ENCODE results near the gene MATR3. TPM values are rescaled to one million over a fixed set of nuclear protein-coding genes. Genes with fewer than 3 reads are reported as not detected.
"Not testable (repeated sequence)": the region's sequence is repeated elsewhere in the genome, so short reads cannot be mapped to it uniquely, and the experiment has no call there.

Gene MATR3
- total and polyA plus RNA-seq, 2 experiments from 2014 or later = 293 to 344 TPM

GRCh38 chr5:139343476-139343875, 49.9 kb downstream of the MATR3 start:
- DNase-seq (ENCODE audit: low read depth in 1 of 2, low spot score in 1 of 2) = no peak
- H3K36me3 ChIP-seq = no peaks in the 10 kb centered on the region
- no peaks in the 10 kb centered on the region for H3K27me3 ChIP-seq
- H3K9me3 ChIP-seq (ENCODE audit: low read depth) = no peaks in the 10 kb centered on the region
- H3K4me1 ChIP-seq (ENCODE audit: low read depth) = peaks cover 12% of the 10 kb centered on the region
- TF ChIP-seq CTCF (IDR thresholded peaks at IDR 0.05; ENCODE audit: low read depth, low read length) = no peak
- H3K4me3 ChIP-seq = peak overlapping the region; percentile 75
- peak overlapping the region; percentile 98 for H3K27ac ChIP-seq

DNA sequence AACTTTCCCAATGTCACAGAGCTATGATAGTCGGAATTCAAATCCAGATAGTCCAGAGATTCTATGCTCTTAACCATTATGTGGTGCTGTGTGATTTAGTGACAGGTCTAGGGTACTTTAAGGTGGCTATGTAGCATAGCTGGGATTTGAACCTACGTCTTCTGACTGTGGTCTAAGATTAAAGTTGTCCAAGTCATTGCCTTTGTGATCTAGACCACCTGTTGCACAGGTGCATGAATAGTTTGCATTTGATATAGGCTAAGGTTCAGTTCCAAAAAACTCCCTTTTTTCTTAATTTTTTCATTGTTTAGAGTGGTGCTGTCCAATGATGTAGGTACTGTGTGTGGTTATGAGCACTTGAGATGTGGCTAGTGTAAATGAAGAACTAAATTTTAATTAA, 50.6 kb downstream of the MATR3 start:
- Histone ChIP-seq H3K4me1 (ENCODE audit: low read depth) (peaks cover 12% of the 10 kb centered on the region), H3K36me3 (no peaks in the 10 kb centered on the region), H3K9me3 (ENCODE audit: low read depth) (no peaks in the 10 kb centered on the region), H3K27ac (no peak overlapping the region), H3K4me3 (no peak overlapping the region), H3K27me3 (no peaks in the 10 kb centered on the region)
- no peak for DNase-seq (ENCODE audit: low read depth in 1 of 2, low spot score in 1 of 2)
- no peak for TF ChIP-seq CTCF (IDR thresholded peaks at IDR 0.05; ENCODE audit: low read depth, low read length)

DNA sequence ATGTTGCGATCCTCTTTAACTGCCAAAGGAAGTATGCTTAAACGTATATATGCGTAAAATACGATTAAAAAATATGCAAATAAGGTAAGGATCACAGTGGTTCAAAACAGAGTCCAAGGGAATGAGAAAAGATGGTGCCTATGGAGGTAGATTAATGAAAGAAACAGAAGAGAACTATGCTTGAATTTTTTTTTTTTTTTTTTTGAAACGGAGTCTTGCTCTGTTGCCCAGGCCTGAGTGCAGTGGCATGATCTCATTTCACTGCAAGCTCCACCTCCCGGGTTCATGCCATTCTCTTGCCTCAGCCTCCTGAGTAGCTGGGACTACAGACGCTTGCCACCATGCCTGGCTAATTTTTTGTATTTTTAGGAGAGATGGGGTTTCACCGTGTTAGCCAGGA, 51.9 kb downstream of the MATR3 start:
- H3K27ac ChIP-seq; H3K36me3 ChIP-seq; DNase-seq (ENCODE audit: low read depth in 1 of 2, low spot score in 1 of 2); H3K4me3 ChIP-seq; H3K27me3 ChIP-seq; H3K9me3 ChIP-seq (ENCODE audit: low read depth): not testable (repeated sequence)
- peaks cover 12% of the 10 kb centered on the region for H3K4me1 ChIP-seq (ENCODE audit: low read depth)

DNA sequence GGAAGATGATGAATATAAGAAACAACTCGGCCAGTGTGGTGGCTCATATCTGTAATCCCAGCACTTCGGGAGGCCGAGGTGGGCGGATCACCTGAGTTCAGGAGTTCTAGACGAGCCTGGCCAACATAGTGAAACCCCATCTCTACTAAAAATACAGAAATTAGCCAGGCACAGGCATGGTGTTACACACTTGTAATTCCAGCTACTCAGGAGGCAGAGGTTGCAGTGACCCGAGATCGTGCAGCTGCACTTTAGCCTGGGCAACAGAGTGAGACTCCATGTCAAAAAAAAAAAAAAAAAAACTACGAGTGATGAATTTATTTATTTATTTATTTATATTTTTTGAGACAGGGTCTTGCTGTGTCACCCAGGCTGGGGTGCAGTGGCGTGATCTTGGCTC, 54.3 kb downstream of the MATR3 start:
- H3K27me3 ChIP-seq; H3K4me3 ChIP-seq; H3K4me1 ChIP-seq (ENCODE audit: low read depth); H3K27ac ChIP-seq; DNase-seq (ENCODE audit: low read depth in 1 of 2, low spot score in 1 of 2); H3K9me3 ChIP-seq (ENCODE audit: low read depth); H3K36me3 ChIP-seq: not testable (repeated sequence)

- Histone ChIP-seq H3K36me3 (peaks cover 5% of the 10 kb centered on the region), H3K9me3 (ENCODE audit: low read depth) (no peaks in the 10 kb centered on the region), H3K4me1 (ENCODE audit: low read depth) (no peaks in the 10 kb centered on the region), H3K27ac (no peak overlapping the region), H3K4me3 (no peak overlapping the region), H3K27me3 (no peaks in the 10 kb centered on the region)
- no peak for DNase-seq (ENCODE audit: low read depth in 1 of 2, low spot score in 1 of 2)
- TF ChIP-seq CTCF (IDR thresholded peaks at IDR 0.05; ENCODE audit: low read depth, low read length) = no peak
Observed at GRCh38 chr5:139354186-139354585, 60.6 kb downstream of the MATR3 start.

DNA sequence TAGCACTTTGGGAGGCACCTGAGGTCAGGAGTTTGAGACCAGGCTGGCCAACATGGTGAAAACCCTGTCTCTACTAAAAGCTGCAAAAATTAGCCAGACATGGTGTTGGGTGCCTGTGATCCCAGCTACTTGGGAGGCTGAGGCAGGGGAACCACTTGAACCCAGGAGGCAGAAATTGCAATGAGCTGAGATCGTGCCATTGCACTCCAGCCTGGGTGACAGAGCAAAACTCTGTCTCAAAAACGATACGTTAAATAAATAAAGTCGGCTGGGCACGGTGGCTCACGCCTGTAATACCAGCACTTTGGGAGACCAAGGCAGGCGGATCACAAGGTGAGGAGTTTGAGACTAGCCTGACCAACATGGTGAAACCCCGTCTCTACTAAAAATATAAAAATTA, 62.4 kb downstream of the MATR3 start:
- H3K27ac ChIP-seq = not testable (repeated sequence)

DNA sequence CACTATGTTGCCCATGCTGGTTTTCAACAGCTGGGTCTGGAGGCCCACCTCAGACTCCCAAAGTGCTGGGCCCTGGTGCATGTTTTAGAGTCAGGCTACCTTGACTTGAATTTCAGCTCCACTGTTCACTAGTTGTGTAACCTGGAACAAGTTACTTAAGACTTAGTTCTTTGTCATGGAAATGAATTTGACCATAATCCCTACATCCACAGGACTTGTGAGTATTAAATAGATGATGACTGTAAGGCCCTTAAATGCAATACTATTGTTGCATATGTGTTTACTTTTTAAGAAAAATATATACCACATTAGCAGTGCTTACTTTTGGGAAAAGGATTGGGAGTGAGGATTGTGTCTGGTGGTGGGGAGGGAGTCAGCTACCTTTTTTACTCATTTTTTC, 64.5 kb downstream of the MATR3 start:
- no peak for DNase-seq (ENCODE audit: low read depth in 1 of 2, low spot score in 1 of 2)
- H3K27me3 ChIP-seq = no peaks in the 10 kb centered on the region
- H3K27ac ChIP-seq = no peak overlapping the region
- H3K4me1 ChIP-seq (ENCODE audit: low read depth) = no peaks in the 10 kb centered on the region
- peaks cover 5% of the 10 kb centered on the region for H3K36me3 ChIP-seq
- no peaks in the 10 kb centered on the region for H3K9me3 ChIP-seq (ENCODE audit: low read depth)
- H3K4me3 ChIP-seq = no peak overlapping the region
- TF ChIP-seq CTCF (IDR thresholded peaks at IDR 0.05; ENCODE audit: low read depth, low read length) = no peak

More for the DNA sequence above, 62.4 kb downstream of the MATR3 start:
- not testable (repeated sequence) for H3K36me3 ChIP-seq; DNase-seq (ENCODE audit: low read depth in 1 of 2, low spot score in 1 of 2); H3K9me3 ChIP-seq (ENCODE audit: low read depth); H3K4me1 ChIP-seq (ENCODE audit: low read depth); H3K27me3 ChIP-seq; H3K4me3 ChIP-seq

Data from cardiac muscle cell (in vitro differentiated cells and primary cell).